Gastroesophageal sphincter (tissue), 3 donors: ENCODE data around the gene ITGA3.

Source experiments
- CTCF ChIP-seq, 4 experiments: fragments of 200-600 bp in 2 of 4; fragments of 450-650 bp in 2 of 4; sonication (generic) in 1 of 4; IDR thresholded peaks; one replicate each; pipeline ENCODE4 v1.5.1; 2017 to 2019; ENCODE audit warnings: antibody characterized with exemption in 4 of 4, mild to moderate bottlenecking in 2 of 4, moderate library complexity in 2 of 4
- EP300 ChIP-seq: sonication (generic); formaldehyde crosslinking; IDR thresholded peaks from one replicate; pipeline ENCODE4 v1.6.1; 2017; ENCODE audit warnings: antibody characterized with exemption, mild to moderate bottlenecking
- POLR2A ChIP-seq, 2 donors: fragments of 450-650 bp; IDR thresholded peaks; one replicate each; pipeline ENCODE4 v1.6.1; 2017; ENCODE audit warnings: antibody characterized with exemption in 2 of 2, mild to moderate bottlenecking in 2 of 2, moderate library complexity in 1 of 2
- POLR2AphosphoS5 ChIP-seq: sonication (generic); formaldehyde crosslinking; IDR thresholded peaks from one replicate; pipeline ENCODE4 v1.6.1; 2017; ENCODE audit warnings: antibody characterized with exemption

GRCh38 chr17:50100921-50101345 is 45.0 kb downstream of the ITGA3 start:
- TF ChIP-seq CTCF (IDR thresholded peaks at IDR 0.05) (no peak), POLR2AphosphoS5 (no peak), POLR2A (IDR thresholded peaks at IDR 0.05) (no peak), EP300 (no peak)
